Measurements from ENCODE around the gene DOCK3. TPM values are rescaled to one million over a fixed set of nuclear protein-coding genes. Genes with fewer than 3 reads are reported as not detected.
"Not testable (repeated sequence)": the region's sequence is repeated elsewhere in the genome, so short reads cannot be mapped to it uniquely, and the experiment has no call there.

The DOCK3 gene
- total RNA-seq, 1 experiment from 2014 or later: 0.47 TPM

- DNase-seq (ENCODE audit: low spot score): no peak
- intact Hi-C loops (cut with micrococcal nuclease; ENCODE audit: unreplicated experiment): no loop called here
- no peaks in the 10 kb centered on the region for H3K9me3 ChIP-seq (ENCODE audit: low read depth, low read length, poor library complexity, severe bottlenecking)
- H3K27me3 ChIP-seq (replicated peaks; ENCODE audit: insufficient read depth, low read depth, low read length, poor library complexity): no peaks in the 10 kb centered on the region
- no TSS peak for BruUV-seq (replicated peaks)
- no peak for TF ChIP-seq EZH2 (IDR thresholded peaks at IDR 0.05; ENCODE audit: borderline replicate concordance, low read depth, low read length, poor library complexity, severe bottlenecking)
- TF ChIP-seq, protein P1, sequence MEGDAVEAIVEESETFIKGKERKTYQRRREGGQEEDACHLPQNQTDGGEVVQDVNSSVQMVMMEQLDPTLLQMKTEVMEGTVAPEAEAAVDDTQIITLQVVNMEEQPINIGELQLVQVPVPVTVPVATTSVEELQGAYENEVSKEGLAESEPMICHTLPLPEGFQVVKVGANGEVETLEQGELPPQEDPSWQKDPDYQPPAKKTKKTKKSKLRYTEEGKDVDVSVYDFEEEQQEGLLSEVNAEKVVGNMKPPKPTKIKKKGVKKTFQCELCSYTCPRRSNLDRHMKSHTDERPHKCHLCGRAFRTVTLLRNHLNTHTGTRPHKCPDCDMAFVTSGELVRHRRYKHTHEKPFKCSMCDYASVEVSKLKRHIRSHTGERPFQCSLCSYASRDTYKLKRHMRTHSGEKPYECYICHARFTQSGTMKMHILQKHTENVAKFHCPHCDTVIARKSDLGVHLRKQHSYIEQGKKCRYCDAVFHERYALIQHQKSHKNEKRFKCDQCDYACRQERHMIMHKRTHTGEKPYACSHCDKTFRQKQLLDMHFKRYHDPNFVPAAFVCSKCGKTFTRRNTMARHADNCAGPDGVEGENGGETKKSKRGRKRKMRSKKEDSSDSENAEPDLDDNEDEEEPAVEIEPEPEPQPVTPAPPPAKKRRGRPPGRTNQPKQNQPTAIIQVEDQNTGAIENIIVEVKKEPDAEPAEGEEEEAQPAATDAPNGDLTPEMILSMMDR (conservative IDR thresholded peaks at IDR 0.05; ENCODE audit: low read depth, low read length): no peak
- ChIA-PET POLR2A (ENCODE audit: low non-redundant PET) (no interaction called here), CTCF (no interaction called here)
- no peak overlapping the region for H3K27ac ChIP-seq (ENCODE audit: low read depth, low read length, poor library complexity, severe bottlenecking)
- no peak overlapping the region for H3K4me3 ChIP-seq (ENCODE audit: low read depth, low read length, poor library complexity, severe bottlenecking)
- H3K36me3 ChIP-seq (ENCODE audit: insufficient read depth, low read length, poor library complexity, severe bottlenecking): no peaks in the 10 kb centered on the region
- H3K4me1 ChIP-seq (ENCODE audit: insufficient read depth, low read length, poor library complexity, severe bottlenecking): no peaks in the 10 kb centered on the region
Observed at GRCh38 chr3:51243924-51244323, 569.2 kb downstream of the DOCK3 start.

- no TSS peak for BruUV-seq (replicated peaks)
- no peak for DNase-seq (ENCODE audit: low spot score)
- no peaks in the 10 kb centered on the region for H3K27me3 ChIP-seq (replicated peaks; ENCODE audit: insufficient read depth, low read depth, low read length, poor library complexity)
- H3K36me3 ChIP-seq (ENCODE audit: insufficient read depth, low read length, poor library complexity, severe bottlenecking): no peaks in the 10 kb centered on the region
- intact Hi-C loops (cut with micrococcal nuclease; ENCODE audit: unreplicated experiment): no loop called here
- TF ChIP-seq, protein P1 (conservative IDR thresholded peaks at IDR 0.05; ENCODE audit: low read depth, low read length): no peak
- no peak for TF ChIP-seq EZH2 (IDR thresholded peaks at IDR 0.05; ENCODE audit: borderline replicate concordance, low read depth, low read length, poor library complexity, severe bottlenecking)
- no peak overlapping the region for H3K27ac ChIP-seq (ENCODE audit: low read depth, low read length, poor library complexity, severe bottlenecking)
- no peak overlapping the region for H3K4me3 ChIP-seq (ENCODE audit: low read depth, low read length, poor library complexity, severe bottlenecking)
- ChIA-PET CTCF (no interaction called here), POLR2A (ENCODE audit: low non-redundant PET) (no interaction called here)
- H3K9me3 ChIP-seq (ENCODE audit: low read depth, low read length, poor library complexity, severe bottlenecking): no peaks in the 10 kb centered on the region
- H3K4me1 ChIP-seq (ENCODE audit: insufficient read depth, low read length, poor library complexity, severe bottlenecking): no peaks in the 10 kb centered on the region
Observed at GRCh38 chr3:51245867-51246266, 571.1 kb downstream of the DOCK3 start.

GRCh38 chr3:51257870-51258269, 583.1 kb downstream of the DOCK3 start:
- H3K27me3 ChIP-seq (replicated peaks; ENCODE audit: insufficient read depth, low read depth, low read length, poor library complexity): no peaks in the 10 kb centered on the region
- no peaks in the 10 kb centered on the region for H3K36me3 ChIP-seq (ENCODE audit: insufficient read depth, low read length, poor library complexity, severe bottlenecking)
- DNase-seq (ENCODE audit: low spot score): no peak
- H3K4me1 ChIP-seq (ENCODE audit: insufficient read depth, low read length, poor library complexity, severe bottlenecking): no peaks in the 10 kb centered on the region
- ChIA-PET POLR2A (ENCODE audit: low non-redundant PET) (no interaction called here), CTCF (no interaction called here)
- no peaks in the 10 kb centered on the region for H3K9me3 ChIP-seq (ENCODE audit: low read depth, low read length, poor library complexity, severe bottlenecking)
- H3K4me3 ChIP-seq (ENCODE audit: low read depth, low read length, poor library complexity, severe bottlenecking): no peak overlapping the region
- BruUV-seq (replicated peaks): no TSS peak
- no peak overlapping the region for H3K27ac ChIP-seq (ENCODE audit: low read depth, low read length, poor library complexity, severe bottlenecking)
- intact Hi-C loops (cut with micrococcal nuclease; ENCODE audit: unreplicated experiment): no loop called here
- TF ChIP-seq EZH2 (IDR thresholded peaks at IDR 0.05; ENCODE audit: borderline replicate concordance, low read depth, low read length, poor library complexity, severe bottlenecking): no peak

DNA sequence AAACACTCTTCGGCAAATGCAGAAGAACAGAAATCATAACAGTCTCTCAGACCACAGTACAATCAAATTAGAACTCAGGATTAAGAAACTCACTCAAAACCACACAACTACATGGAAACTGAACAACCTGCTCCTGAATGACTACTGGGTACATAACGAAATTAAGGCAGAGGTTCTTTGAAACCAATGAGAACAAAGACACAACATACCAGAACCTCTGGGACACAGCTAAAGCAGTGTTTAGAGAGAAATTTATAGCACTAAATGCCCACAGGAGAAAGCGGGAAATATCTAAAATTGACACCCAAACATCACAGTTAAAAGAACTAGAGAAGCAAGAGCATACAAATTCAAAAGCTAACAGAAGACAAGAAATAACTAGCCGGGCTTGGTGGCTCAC, 589.4 kb downstream of the DOCK3 start:
- H3K9me3 ChIP-seq (ENCODE audit: low read depth, low read length, poor library complexity, severe bottlenecking); H3K27ac ChIP-seq (ENCODE audit: low read depth, low read length, poor library complexity, severe bottlenecking); DNase-seq (ENCODE audit: low spot score); H3K4me3 ChIP-seq (ENCODE audit: low read depth, low read length, poor library complexity, severe bottlenecking); H3K4me1 ChIP-seq (ENCODE audit: insufficient read depth, low read length, poor library complexity, severe bottlenecking); H3K36me3 ChIP-seq (ENCODE audit: insufficient read depth, low read length, poor library complexity, severe bottlenecking); BruUV-seq (replicated peaks); CTCF ChIA-PET; intact Hi-C loops (cut with micrococcal nuclease; ENCODE audit: unreplicated experiment); H3K27me3 ChIP-seq (replicated peaks; ENCODE audit: insufficient read depth, low read depth, low read length, poor library complexity); POLR2A ChIA-PET (ENCODE audit: low non-redundant PET): not testable (repeated sequence)
